ENCODE results near the gene SLIT3.

The SLIT3 gene

DNA sequence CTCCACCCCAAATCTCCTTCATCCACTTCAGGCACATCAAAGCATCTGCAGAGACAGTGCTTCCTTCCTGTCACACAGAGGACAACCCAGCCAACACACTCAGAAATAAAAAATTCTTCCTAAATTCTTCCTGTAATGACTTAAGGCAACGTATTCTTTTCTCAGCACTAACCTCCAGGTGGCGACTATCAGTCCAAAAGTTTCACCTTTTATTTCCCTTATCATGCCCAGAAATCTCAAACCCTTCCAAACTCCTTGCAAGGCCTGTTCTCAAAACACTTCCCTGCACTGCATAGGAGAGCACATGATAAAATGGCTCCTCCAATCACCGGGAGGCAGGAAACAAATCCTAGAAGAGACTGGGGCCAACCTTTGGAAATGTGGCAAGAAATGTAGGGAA is 35.1 kb downstream of the SLIT3 start:
- no peak for DNase-seq (ENCODE audit: low read depth, low spot score)

DNA sequence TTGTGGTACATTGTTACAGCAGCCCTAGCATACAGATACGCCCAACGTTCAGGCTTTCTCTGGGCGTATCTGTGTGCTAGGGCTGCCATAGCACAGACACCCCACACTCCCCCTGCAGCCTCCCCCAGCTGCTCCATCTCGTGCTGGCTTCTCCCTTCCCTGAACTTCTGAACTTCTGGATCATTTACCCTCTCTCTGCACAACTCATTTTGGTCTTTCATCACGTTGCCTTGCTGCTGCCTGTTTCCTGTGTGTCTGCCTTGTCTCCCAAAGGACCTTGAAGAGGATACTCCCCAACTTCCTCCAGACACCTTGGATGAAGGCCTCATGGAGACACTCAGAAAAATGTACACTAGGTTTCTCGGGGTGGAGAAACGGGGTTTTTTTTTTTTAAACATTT is 37.3 kb downstream of the SLIT3 start:
- no peak for DNase-seq (ENCODE audit: low read depth, low spot score)

DNA sequence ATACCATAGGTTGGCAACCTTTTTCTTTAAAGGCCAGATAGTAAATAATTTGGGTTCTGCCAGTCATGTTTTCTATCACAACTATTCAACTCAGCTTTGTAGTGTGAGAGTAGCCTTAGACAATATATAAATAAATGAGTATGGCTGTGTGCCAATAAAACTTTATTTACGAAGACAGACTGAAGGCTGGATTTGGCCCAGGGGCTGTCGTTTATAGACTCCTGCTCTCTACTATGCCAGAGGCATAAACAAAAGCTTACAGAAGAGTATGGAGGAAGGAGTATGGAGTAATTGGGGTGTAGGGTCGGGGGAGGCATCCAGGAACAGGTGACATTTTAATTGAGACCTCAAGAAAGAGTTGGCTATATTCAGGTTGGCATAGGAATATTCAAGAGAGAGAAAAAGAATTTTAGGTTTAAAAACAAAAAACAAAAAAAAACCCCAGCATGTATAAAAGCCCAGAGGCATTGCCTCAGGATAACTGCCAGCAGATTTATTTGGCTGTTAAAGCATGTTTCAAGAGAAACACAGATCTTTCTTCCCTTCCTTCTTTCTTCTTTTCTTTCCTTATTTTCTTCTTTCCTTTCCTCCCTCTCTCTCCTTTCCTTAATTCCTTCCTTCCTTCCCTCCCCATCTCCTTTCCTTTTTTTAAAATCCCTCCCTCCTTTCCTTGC is 39.9 kb downstream of the SLIT3 start:
- DNase-seq (ENCODE audit: low read depth, low spot score) = no peak

GRCh38 chr5:169258372-169259000 is 42.5 kb downstream of the SLIT3 start:
- DNase-seq (ENCODE audit: low read depth, low spot score) = peak; percentile 54

DNA sequence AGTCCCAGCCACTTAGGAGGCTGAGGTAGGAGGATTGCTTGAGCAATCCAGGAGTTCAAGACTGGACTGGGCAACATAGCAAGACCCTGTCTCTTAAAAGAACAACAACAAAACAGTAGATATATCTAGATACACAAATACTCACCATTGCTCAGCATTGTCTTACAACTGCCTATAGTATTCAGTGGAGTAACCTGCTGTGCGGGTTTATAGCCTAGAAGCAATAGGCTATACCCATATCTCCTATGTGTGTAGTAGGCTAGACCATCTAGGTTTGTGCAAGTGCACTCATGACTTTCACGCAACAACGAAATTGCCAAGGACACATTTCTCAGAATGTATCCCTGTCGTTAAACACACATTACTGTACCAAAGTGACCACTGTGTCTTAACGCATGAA is 44.7 kb downstream of the SLIT3 start:
- DNase-seq (ENCODE audit: low read depth, low spot score) = no peak

DNA sequence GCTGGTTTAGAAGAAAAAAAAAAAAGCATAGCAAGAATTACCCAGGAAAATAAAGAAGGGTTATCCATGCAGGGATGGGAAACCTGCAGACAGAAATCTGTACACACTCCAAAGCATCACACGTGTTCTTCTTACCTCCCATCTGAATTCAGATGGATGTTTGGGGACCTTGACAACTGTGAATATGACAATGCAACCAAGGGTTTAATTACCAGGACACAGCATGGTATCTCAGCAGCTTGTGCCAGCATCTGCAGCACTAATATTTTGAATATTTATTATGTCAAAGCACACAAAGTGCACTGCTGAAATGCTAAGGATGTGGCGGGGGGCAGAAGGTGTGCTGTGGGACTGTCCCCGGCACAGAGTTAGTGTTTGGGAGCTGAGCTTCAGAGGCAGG is 47.9 kb downstream of the SLIT3 start:
- DNase-seq (ENCODE audit: low read depth, low spot score) = no peak

DNA sequence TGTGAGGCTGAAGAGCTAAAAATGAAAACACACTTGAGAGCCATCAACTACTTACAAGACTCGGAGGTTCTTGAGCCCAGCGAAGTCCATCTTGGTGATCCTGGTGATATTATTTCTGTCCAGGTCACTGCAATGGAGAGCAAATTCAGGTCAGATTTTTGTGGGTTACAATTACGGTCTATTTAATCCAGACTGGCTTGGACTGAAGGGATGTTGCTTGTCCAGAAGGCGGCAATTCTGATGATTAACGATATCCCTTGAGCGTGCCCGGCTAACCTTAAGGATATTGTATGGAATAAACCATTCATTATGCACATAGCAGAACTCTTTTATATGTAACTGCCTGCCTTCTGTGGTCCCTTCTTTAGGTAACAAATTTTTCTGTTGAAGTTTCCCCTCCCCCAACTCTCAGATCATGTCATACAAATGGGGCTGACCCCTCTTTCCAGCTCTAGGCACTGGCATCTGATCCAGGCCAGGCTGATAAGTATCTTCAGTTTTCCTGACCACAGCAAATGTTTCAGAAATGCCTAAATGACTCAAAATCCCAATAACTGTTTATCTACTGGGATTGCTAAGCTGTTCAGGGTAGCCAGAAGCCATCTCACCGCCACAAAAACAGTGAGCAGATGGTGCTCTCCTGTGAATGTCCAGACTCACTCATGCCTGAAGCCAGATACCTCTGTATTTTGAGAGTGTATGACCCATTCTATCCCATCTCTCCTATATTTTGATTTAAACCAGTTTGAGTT is 49.4 kb downstream of the SLIT3 start:
- DNase-seq (ENCODE audit: low read depth, low spot score) = peak; percentile 39

- no peak for DNase-seq (ENCODE audit: low read depth, low spot score)
Observed at GRCh38 chr5:169250887-169251286, 50.1 kb downstream of the SLIT3 start.

- DNase-seq (ENCODE audit: low read depth, low spot score) = no peak
Observed at GRCh38 chr5:169248996-169249395, 51.9 kb downstream of the SLIT3 start.

DNA sequence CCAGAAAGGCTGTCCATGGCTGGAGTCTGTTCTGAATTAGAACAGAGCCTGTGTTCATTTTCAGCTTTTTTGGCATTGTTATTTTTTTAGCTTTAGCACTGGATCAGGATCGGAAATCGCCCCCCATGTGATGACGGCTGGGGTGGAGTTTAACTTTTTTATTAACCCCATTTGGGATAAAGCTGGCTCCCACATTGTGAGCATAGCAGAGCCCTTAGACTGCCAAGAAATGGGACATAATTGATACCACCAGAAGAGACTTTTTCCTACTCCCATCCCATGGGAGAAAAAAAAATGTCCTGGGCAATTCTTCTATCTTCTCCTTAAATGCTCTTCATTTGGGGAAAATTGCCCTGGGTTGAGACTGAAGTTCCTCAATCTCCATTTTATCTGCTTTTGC is 52.4 kb downstream of the SLIT3 start:
- no peak for DNase-seq (ENCODE audit: low read depth, low spot score)

DNA sequence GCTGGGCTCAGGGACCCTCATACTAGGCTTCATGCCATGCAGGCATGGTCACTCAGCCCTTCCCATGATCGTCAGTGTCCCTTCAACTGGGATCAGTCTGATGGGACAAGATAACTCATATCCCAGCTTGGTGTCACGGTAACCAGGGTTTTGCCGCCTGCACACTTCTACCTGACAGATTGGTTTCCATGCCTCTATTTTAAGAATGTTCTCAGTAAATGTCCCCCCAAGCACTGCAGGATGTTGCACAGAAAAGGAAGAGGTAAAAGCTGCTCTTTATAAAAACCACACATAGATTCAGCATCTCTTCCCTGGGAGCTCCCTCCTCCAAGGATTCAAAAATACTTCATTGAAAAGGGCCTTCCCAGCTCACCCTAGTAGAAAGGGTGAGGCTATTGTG is 56.1 kb downstream of the SLIT3 start:
- DNase-seq (ENCODE audit: low read depth, low spot score) = no peak

- no peak for DNase-seq (ENCODE audit: low read depth, low spot score)
Observed at GRCh38 chr5:169243651-169244422, 57.1 kb downstream of the SLIT3 start.

DNA sequence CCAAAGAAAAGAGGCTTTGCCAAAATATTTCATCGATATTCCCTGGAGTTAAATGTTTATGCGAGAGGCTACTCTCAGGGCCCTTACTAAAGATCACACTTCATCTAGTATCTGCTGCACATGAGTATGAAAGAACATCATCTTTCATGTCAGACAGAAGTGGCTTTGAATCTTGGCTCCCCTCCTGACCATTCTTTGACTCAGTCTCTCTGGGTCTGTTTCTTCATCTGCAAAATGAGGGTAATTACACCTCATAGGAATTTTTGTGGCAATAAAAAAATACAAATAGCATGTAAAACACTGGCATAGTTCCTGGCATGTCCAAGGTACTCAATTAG is 58.1 kb downstream of the SLIT3 start:
- no peak for DNase-seq (ENCODE audit: low read depth, low spot score)

GRCh38 chr5:169242175-169242848 is 58.6 kb downstream of the SLIT3 start:
- DNase-seq (ENCODE audit: low read depth, low spot score) = no peak

- DNase-seq (ENCODE audit: low read depth, low spot score) = peak; percentile 37
Observed at GRCh38 chr5:169229342-169229892, 71.5 kb downstream of the SLIT3 start.

- no peak for DNase-seq (ENCODE audit: low read depth, low spot score)
Observed at GRCh38 chr5:169226895-169227294, 74.0 kb downstream of the SLIT3 start.

DNA sequence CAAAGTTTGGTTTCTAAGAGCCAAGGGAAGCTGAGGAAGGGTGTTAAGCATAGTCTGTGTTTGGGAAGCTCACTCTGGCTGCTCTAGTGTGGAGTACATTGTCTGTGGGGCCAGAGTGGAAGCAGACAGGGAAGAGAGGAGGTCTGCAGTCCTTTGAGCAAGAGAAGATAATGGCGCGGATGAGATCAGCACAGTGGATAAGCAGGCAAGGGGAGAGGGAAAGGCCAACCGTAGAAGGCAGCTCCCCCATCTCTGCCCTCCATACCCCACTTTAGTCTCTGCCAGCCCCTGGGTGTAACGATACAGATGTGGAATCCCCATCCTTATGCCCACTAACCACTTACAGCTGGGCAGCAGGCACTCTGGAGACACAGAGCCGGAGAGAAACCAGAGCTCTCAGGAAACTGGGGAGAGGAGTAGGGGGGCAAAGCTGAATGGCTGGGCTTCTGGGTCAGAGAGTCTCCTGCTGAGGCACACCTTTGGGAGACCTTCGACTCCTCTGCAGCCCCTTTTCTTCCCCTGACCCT is 75.0 kb downstream of the SLIT3 start:
- no peak for DNase-seq (ENCODE audit: low read depth, low spot score)

GRCh38 chr5:169223595-169223953 is 77.4 kb downstream of the SLIT3 start:
- DNase-seq (ENCODE audit: low read depth, low spot score) = no peak

- no peak for DNase-seq (ENCODE audit: low read depth, low spot score)
Observed at GRCh38 chr5:169222934-169223594, 77.9 kb downstream of the SLIT3 start.

GRCh38 chr5:169221519-169221918 is 79.4 kb downstream of the SLIT3 start:
- DNase-seq (ENCODE audit: low read depth, low spot score) = no peak

GRCh38 chr5:169219961-169220360 is 81.0 kb downstream of the SLIT3 start:
- no peak for DNase-seq (ENCODE audit: low read depth, low spot score)
